Stimulated activated CD8-positive, alpha-beta memory T cell treated with anti-CD3 and anti-CD28 coated beads, Interleukin-15, amount 100 ng/mL, for 4 hours (primary cell): Measurements from ENCODE around the gene P3H1.

ENCODE experiments used
- DNase-seq, 2 donors: peaks; one replicate each; pipeline ENCODE4 v3.0.0-alpha.2; 2020; ENCODE audit warnings: low read depth in 2 of 2

Gene P3H1

GRCh38 chr1:42743317-42744147 is 23.3 kb downstream of the P3H1 start:
- no peak for DNase-seq

- no peak for DNase-seq
Observed at GRCh38 chr1:42742617-42743316, 24.1 kb downstream of the P3H1 start.

- no peak for DNase-seq
Observed at GRCh38 chr1:42742141-42742540, 24.7 kb downstream of the P3H1 start.

- no peak for DNase-seq
Observed at GRCh38 chr1:42741706-42742105, 25.1 kb downstream of the P3H1 start.

- DNase-seq, result no peak
Observed at GRCh38 chr1:42740851-42741580, 25.8 kb downstream of the P3H1 start.

- no peak for DNase-seq
Observed at GRCh38 chr1:42739753-42740700, 26.8 kb downstream of the P3H1 start, which contains the start of gene CLDN19. Gene CLDN19 (minus strand): TSS chr1:42740236. CDS start chr1:42740063, 173 bp downstream.

GRCh38 chr1:42738678-42739226 is 28.1 kb downstream of the P3H1 start:
- no peak for DNase-seq

GRCh38 chr1:42737986-42738677 is 28.7 kb downstream of the P3H1 start:
- DNase-seq, result no peak

- no peak for DNase-seq
Observed at GRCh38 chr1:42737257-42737656, 29.6 kb downstream of the P3H1 start.

- no peak for DNase-seq
Observed at GRCh38 chr1:42736571-42737200, 30.1 kb downstream of the P3H1 start.

- no peak for DNase-seq
Observed at GRCh38 chr1:42736152-42736551, 30.7 kb downstream of the P3H1 start.

GRCh38 chr1:42735477-42736105 is 31.2 kb downstream of the P3H1 start:
- DNase-seq, result no peak

GRCh38 chr1:42735056-42735455 is 31.8 kb downstream of the P3H1 start:
- no peak for DNase-seq

- DNase-seq, result no peak
Observed at GRCh38 chr1:42734201-42735035, 32.4 kb downstream of the P3H1 start.

GRCh38 chr1:42733415-42734200 is 33.2 kb downstream of the P3H1 start:
- DNase-seq, result no peak

- no peak for DNase-seq
Observed at GRCh38 chr1:42732126-42732680, 34.6 kb downstream of the P3H1 start.

- no peak for DNase-seq
Observed at GRCh38 chr1:42731585-42731984, 35.2 kb downstream of the P3H1 start.
